Spleen (tissue), 7 donors: ENCODE results near the gene ZNF335.
"Not testable (repeated sequence)": the region's sequence is repeated elsewhere in the genome, so short reads cannot be mapped to it uniquely, and the experiment has no call there.

Experiments
- CTCF ChIP-seq, 11 experiments: fragments of 200-600 bp in 7 of 11; fragments of 450-650 bp in 4 of 11; sonication (generic) in 4 of 11; IDR thresholded peaks in 8 of 11; conservative IDR thresholded peaks in 3 of 11; 1 replicate in 7 of 11; 2 replicates in 4 of 11; pipeline versions ENCODE4 v1.4.0 to v1.8.0; 2016 to 2021; ENCODE audit warnings: antibody characterized with exemption in 11 of 11, inconsistent platforms in 4 of 11, mild to moderate bottlenecking in 1 of 11
- POLR2A ChIP-seq, 3 donors: fragments of 450-650 bp; IDR thresholded peaks; one replicate each; pipeline ENCODE4 v1.5.1; 2017; ENCODE audit warnings: antibody characterized with exemption in 3 of 3, mild to moderate bottlenecking in 1 of 3
- donor health status: DM: no; HTN: no; CAD: no; lungs with moderate emphysema.
- donor health status: DM: no; HTN: no; CAD: no.
- donor health status: DM: no; HTN: no; CAD: no.

- not testable (repeated sequence) for TF ChIP-seq CTCF (IDR thresholded peaks at IDR 0.05 in 8 of 11, conservative IDR thresholded peaks at IDR 0.05 in 3 of 11); POLR2A (IDR thresholded peaks at IDR 0.05)
Observed at GRCh38 chr20:45956326-45956725, 15.7 kb downstream of the ZNF335 start.
